Epidermal melanocyte (primary cell): ENCODE measurements around the gene HMGN3.
"Not testable (repeated sequence)": the region's sequence is repeated elsewhere in the genome, so short reads cannot be mapped to it uniquely, and the experiment has no call there.

Source experiments
- DNase-seq: peaks from one replicate; pipeline ENCODE4 v3.0.0; 2011; ENCODE audit warnings: low spot score; ENCODE audit not compliant: insufficient read length

Gene HMGN3

GRCh38 chr6:79234150-79235022 lies at the start of gene HMGN3:
HMGN3 (minus strand) TSS chr6:79234682.
- peak; percentile 73 for DNase-seq

GRCh38 chr6:79280756-79281155 lies 46.3 kb upstream of the HMGN3 start:
- no peak for DNase-seq

GRCh38 chr6:79277109-79277508 lies 42.6 kb upstream of the HMGN3 start:
- no peak for DNase-seq

GRCh38 chr6:79269877-79270276 lies 35.4 kb upstream of the HMGN3 start:
- peak; percentile 69 for DNase-seq

- no peak for DNase-seq
These were observed 32.6 kb upstream of the HMGN3 start for GRCh38 chr6:79267128-79267527.

- no peak for DNase-seq
These were observed 31.6 kb upstream of the HMGN3 start for GRCh38 chr6:79266051-79266450.

GRCh38 chr6:79263359-79263758 lies 28.9 kb upstream of the HMGN3 start:
- no peak for DNase-seq

- no peak for DNase-seq
These were observed 27.2 kb upstream of the HMGN3 start for GRCh38 chr6:79261666-79262065.

- no peak for DNase-seq
These were observed 26.3 kb upstream of the HMGN3 start for GRCh38 chr6:79260772-79261171.

GRCh38 chr6:79257381-79258205 lies 23.1 kb upstream of the HMGN3 start:
- DNase-seq: no peak

- DNase-seq: not testable (repeated sequence)
These were observed 22.3 kb upstream of the HMGN3 start for GRCh38 chr6:79256770-79257169.

GRCh38 chr6:79255086-79255485 lies 20.6 kb upstream of the HMGN3 start:
- DNase-seq: not testable (repeated sequence)

GRCh38 chr6:79250559-79250958 lies 16.1 kb upstream of the HMGN3 start:
- no peak for DNase-seq

GRCh38 chr6:79250107-79250514 lies 15.6 kb upstream of the HMGN3 start:
- DNase-seq: peak; percentile 29

- peak; percentile 70 for DNase-seq
These were observed 14.7 kb upstream of the HMGN3 start for GRCh38 chr6:79249136-79249535.

GRCh38 chr6:79246891-79247290 lies 12.4 kb upstream of the HMGN3 start:
- DNase-seq: no peak

- DNase-seq: no peak
These were observed 6.7 kb upstream of the HMGN3 start for GRCh38 chr6:79241228-79241627.

- DNase-seq: no peak
These were observed 6.0 kb upstream of the HMGN3 start for GRCh38 chr6:79240509-79240908.

- DNase-seq: no peak
These were observed 5.2 kb upstream of the HMGN3 start for GRCh38 chr6:79239536-79240168.

- no peak for DNase-seq
These were observed 4.4 kb upstream of the HMGN3 start for GRCh38 chr6:79238919-79239318.

GRCh38 chr6:79236711-79237110 lies 2.2 kb upstream of the HMGN3 start:
- no peak for DNase-seq

GRCh38 chr6:79233611-79234149 lies 802 bp downstream of the HMGN3 start:
- DNase-seq: peak; percentile 61
